Islet precursor cell (in vitro differentiated cells): ENCODE results near the gene ZG16B.

Experiments used
- DNase-seq: peaks from one replicate; pipeline ENCODE4 v3.0.0-alpha.2; 2018

ZG16B gene

GRCh38 chr16:2829501-2830354 lies at the start of gene ZG16B:
Gene ZG16B (plus strand): TSS chr16:2830303. CDS start chr16:2830442, 139 bp downstream.
- DNase-seq = no peak

- DNase-seq = no peak
Measured at GRCh38 chr16:2782583-2783351, 47.3 kb upstream of the ZG16B start.

- no peak for DNase-seq
Measured at GRCh38 chr16:2783581-2784357, 46.3 kb upstream of the ZG16B start.

- DNase-seq = peak; percentile 43
Measured at GRCh38 chr16:2784358-2785100, 45.6 kb upstream of the ZG16B start.

GRCh38 chr16:2785101-2785991 lies 44.8 kb upstream of the ZG16B start:
- DNase-seq = peak; percentile 38

GRCh38 chr16:2786061-2786825 lies 43.9 kb upstream of the ZG16B start:
- DNase-seq = no peak

- DNase-seq = no peak
Measured at GRCh38 chr16:2786826-2787151, 43.3 kb upstream of the ZG16B start.

GRCh38 chr16:2787406-2787805 lies 42.7 kb upstream of the ZG16B start, which contains the start of gene PRSS33:
Gene PRSS33 (minus strand): TSS chr16:2787560. CDS start chr16:2786547, 1,013 bp downstream.
- DNase-seq = no peak

GRCh38 chr16:2787961-2788360 lies 42.1 kb upstream of the ZG16B start:
- no peak for DNase-seq

- DNase-seq = no peak
Measured at GRCh38 chr16:2790631-2791030, 39.5 kb upstream of the ZG16B start.

- DNase-seq = peak; percentile 35
Measured at GRCh38 chr16:2791174-2791573, 38.9 kb upstream of the ZG16B start.

- no peak for DNase-seq
Measured at GRCh38 chr16:2792940-2793339, 37.2 kb upstream of the ZG16B start.

- DNase-seq = peak; percentile 64
Measured at GRCh38 chr16:2795395-2796143, 34.5 kb upstream of the ZG16B start.

- DNase-seq = peak; percentile 34
Measured at GRCh38 chr16:2798723-2799204, 31.3 kb upstream of the ZG16B start.

- DNase-seq = peak; percentile 37
Measured at GRCh38 chr16:2799205-2799858, 30.8 kb upstream of the ZG16B start.

GRCh38 chr16:2799859-2800226 lies 30.3 kb upstream of the ZG16B start:
- peak; percentile 46 for DNase-seq

- DNase-seq = no peak
Measured at GRCh38 chr16:2803545-2804195, 26.4 kb upstream of the ZG16B start.

- no peak for DNase-seq
Measured at GRCh38 chr16:2804728-2805127, 25.4 kb upstream of the ZG16B start.

- no peak for DNase-seq
Measured at GRCh38 chr16:2806286-2806685, 23.8 kb upstream of the ZG16B start.
